ENCODE results near the gene WNK3. TPM values are rescaled to one million over a fixed set of nuclear protein-coding genes. Genes with fewer than 3 reads are reported as not detected.

The WNK3 gene
- total RNA-seq, 1 donor from 2014 or later = 12.5 TPM

- Mint-ChIP-seq H3K36me3 (ENCODE audit: low read depth, unreplicated experiment) (peaks cover 7% of the 10 kb centered on the region), H3K4me1 (ENCODE audit: unreplicated experiment) (peaks cover 25% of the 10 kb centered on the region), H3K27ac (ENCODE audit: unreplicated experiment) (no peak overlapping the region), H3K4me3 (ENCODE audit: unreplicated experiment) (no peak overlapping the region), H3K9me3 (ENCODE audit: unreplicated experiment) (no peaks in the 10 kb centered on the region), H3K27me3 (ENCODE audit: unreplicated experiment) (peaks cover 2% of the 10 kb centered on the region)
- DNase-seq (ENCODE audit: low spot score) = no peak
- TF ChIP-seq CTCF (IDR thresholded peaks at IDR 0.05; ENCODE audit: unreplicated experiment) = no peak
Observed at GRCh38 chrX:54177306-54177705, 180.5 kb downstream of the WNK3 start.

- DNase-seq (ENCODE audit: low spot score) = no peak
- no peak for TF ChIP-seq CTCF (IDR thresholded peaks at IDR 0.05; ENCODE audit: unreplicated experiment)
- Mint-ChIP-seq H3K27me3 (ENCODE audit: unreplicated experiment) (no peaks in the 10 kb centered on the region), H3K4me3 (ENCODE audit: unreplicated experiment) (no peak overlapping the region), H3K4me1 (ENCODE audit: unreplicated experiment) (peaks cover 6% of the 10 kb centered on the region), H3K9me3 (ENCODE audit: unreplicated experiment) (no peaks in the 10 kb centered on the region), H3K27ac (ENCODE audit: unreplicated experiment) (no peak overlapping the region), H3K36me3 (ENCODE audit: low read depth, unreplicated experiment) (no peaks in the 10 kb centered on the region)
Observed at GRCh38 chrX:54173791-54174190, 184.1 kb downstream of the WNK3 start.

GRCh38 chrX:54172455-54172854 lies 185.4 kb downstream of the WNK3 start:
- no peak for DNase-seq (ENCODE audit: low spot score)
- no peaks in the 10 kb centered on the region for H3K27me3 Mint-ChIP-seq (ENCODE audit: unreplicated experiment)
- H3K36me3 Mint-ChIP-seq (ENCODE audit: low read depth, unreplicated experiment) = no peaks in the 10 kb centered on the region
- H3K4me1 Mint-ChIP-seq (ENCODE audit: unreplicated experiment) = no peaks in the 10 kb centered on the region
- H3K27ac Mint-ChIP-seq (ENCODE audit: unreplicated experiment) = no peak overlapping the region
- H3K9me3 Mint-ChIP-seq (ENCODE audit: unreplicated experiment) = no peaks in the 10 kb centered on the region
- H3K4me3 Mint-ChIP-seq (ENCODE audit: unreplicated experiment) = no peak overlapping the region
- TF ChIP-seq CTCF (IDR thresholded peaks at IDR 0.05; ENCODE audit: unreplicated experiment) = no peak

GRCh38 chrX:54171527-54172250 lies 186.2 kb downstream of the WNK3 start:
- Mint-ChIP-seq H3K36me3 (ENCODE audit: low read depth, unreplicated experiment) (no peaks in the 10 kb centered on the region), H3K27ac (ENCODE audit: unreplicated experiment) (no peak overlapping the region), H3K27me3 (ENCODE audit: unreplicated experiment) (no peaks in the 10 kb centered on the region), H3K9me3 (ENCODE audit: unreplicated experiment) (no peaks in the 10 kb centered on the region), H3K4me3 (ENCODE audit: unreplicated experiment) (no peak overlapping the region), H3K4me1 (ENCODE audit: unreplicated experiment) (no peaks in the 10 kb centered on the region)
- no peak for DNase-seq (ENCODE audit: low spot score)
- TF ChIP-seq CTCF (IDR thresholded peaks at IDR 0.05; ENCODE audit: unreplicated experiment) = no peak

- no peaks in the 10 kb centered on the region for H3K36me3 Mint-ChIP-seq (ENCODE audit: low read depth, unreplicated experiment)
- H3K27ac Mint-ChIP-seq (ENCODE audit: unreplicated experiment) = no peak overlapping the region
- no peaks in the 10 kb centered on the region for H3K9me3 Mint-ChIP-seq (ENCODE audit: unreplicated experiment)
- no peaks in the 10 kb centered on the region for H3K27me3 Mint-ChIP-seq (ENCODE audit: unreplicated experiment)
- no peak for TF ChIP-seq CTCF (IDR thresholded peaks at IDR 0.05; ENCODE audit: unreplicated experiment)
- no peaks in the 10 kb centered on the region for H3K4me1 Mint-ChIP-seq (ENCODE audit: unreplicated experiment)
- no peak overlapping the region for H3K4me3 Mint-ChIP-seq (ENCODE audit: unreplicated experiment)
- DNase-seq (ENCODE audit: low spot score) = no peak
Observed at GRCh38 chrX:54171091-54171490, 186.8 kb downstream of the WNK3 start.

Measured in endothelial cell (in vitro differentiated cells).